Measurements from ENCODE around the gene ALG14. TPM values are rescaled to one million over a fixed set of nuclear protein-coding genes. Genes with fewer than 3 reads are reported as not detected.
A peak's percentile ranks its signal among the peaks of the same experiment; 100 is the strongest.

The ALG14 gene
- total RNA-seq, 1 donor from 2014 or later = 5.5 TPM

- Mint-ChIP-seq H3K36me3 (ENCODE audit: unreplicated experiment) (no peaks in the 10 kb centered on the region), H3K27ac (ENCODE audit: unreplicated experiment) (no peak overlapping the region), H3K27me3 (ENCODE audit: unreplicated experiment) (no peaks in the 10 kb centered on the region), H3K4me1 (ENCODE audit: unreplicated experiment) (peaks cover 27% of the 10 kb centered on the region), H3K9me3 (ENCODE audit: unreplicated experiment) (no peaks in the 10 kb centered on the region), H3K4me3 (ENCODE audit: unreplicated experiment) (no peak overlapping the region)
- DNase-seq (ENCODE audit: extremely low spot score, unreplicated experiment) = no peak
- TF ChIP-seq CTCF (IDR thresholded peaks at IDR 0.05) = no peak
Measured at GRCh38 chr1:95006681-95007080, 66.1 kb downstream of the ALG14 start.

GRCh38 chr1:95005584-95005983 is 67.2 kb downstream of the ALG14 start:
- Mint-ChIP-seq H3K36me3 (ENCODE audit: unreplicated experiment) (no peaks in the 10 kb centered on the region), H3K9me3 (ENCODE audit: unreplicated experiment) (no peaks in the 10 kb centered on the region), H3K4me3 (ENCODE audit: unreplicated experiment) (no peak overlapping the region), H3K4me1 (ENCODE audit: unreplicated experiment) (peaks cover 28% of the 10 kb centered on the region), H3K27me3 (ENCODE audit: unreplicated experiment) (no peaks in the 10 kb centered on the region), H3K27ac (ENCODE audit: unreplicated experiment) (no peak overlapping the region)
- DNase-seq (ENCODE audit: extremely low spot score, unreplicated experiment) = no peak
- TF ChIP-seq CTCF (IDR thresholded peaks at IDR 0.05) = no peak

- DNase-seq (ENCODE audit: extremely low spot score, unreplicated experiment) = no peak
- Mint-ChIP-seq H3K27me3 (ENCODE audit: unreplicated experiment) (no peaks in the 10 kb centered on the region), H3K36me3 (ENCODE audit: unreplicated experiment) (no peaks in the 10 kb centered on the region), H3K4me3 (ENCODE audit: unreplicated experiment) (no peak overlapping the region), H3K27ac (ENCODE audit: unreplicated experiment) (no peak overlapping the region), H3K4me1 (ENCODE audit: unreplicated experiment) (peaks cover 33% of the 10 kb centered on the region), H3K9me3 (ENCODE audit: unreplicated experiment) (no peaks in the 10 kb centered on the region)
- TF ChIP-seq CTCF (IDR thresholded peaks at IDR 0.05) = no peak
Measured at GRCh38 chr1:95004013-95004412, 68.7 kb downstream of the ALG14 start.

DNA sequence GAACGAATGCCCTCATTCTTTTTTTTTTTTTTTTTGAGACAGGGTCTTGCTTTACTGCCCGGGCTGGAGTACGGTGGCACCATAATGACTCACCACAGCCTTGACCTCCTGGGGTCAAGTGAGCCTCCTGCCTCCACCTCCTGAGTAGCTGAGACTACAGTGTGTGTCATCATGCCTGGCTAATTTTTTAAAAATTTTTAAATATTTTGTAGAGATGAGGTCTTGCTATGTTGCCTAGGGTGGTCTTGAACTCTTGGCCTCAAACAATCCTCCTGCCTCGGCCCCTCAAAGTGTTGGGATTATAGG is 69.4 kb downstream of the ALG14 start:
- peaks cover 34% of the 10 kb centered on the region for H3K4me1 Mint-ChIP-seq (ENCODE audit: unreplicated experiment)
- no peak overlapping the region for H3K4me3 Mint-ChIP-seq (ENCODE audit: unreplicated experiment)
- H3K36me3 Mint-ChIP-seq (ENCODE audit: unreplicated experiment) = no peaks in the 10 kb centered on the region
- no peak for DNase-seq (ENCODE audit: extremely low spot score, unreplicated experiment)
- H3K27me3 Mint-ChIP-seq (ENCODE audit: unreplicated experiment) = no peaks in the 10 kb centered on the region
- H3K27ac Mint-ChIP-seq (ENCODE audit: unreplicated experiment) = peak overlapping the region; percentile 87
- no peak for TF ChIP-seq CTCF (IDR thresholded peaks at IDR 0.05)
- H3K9me3 Mint-ChIP-seq (ENCODE audit: unreplicated experiment) = no peaks in the 10 kb centered on the region

DNA sequence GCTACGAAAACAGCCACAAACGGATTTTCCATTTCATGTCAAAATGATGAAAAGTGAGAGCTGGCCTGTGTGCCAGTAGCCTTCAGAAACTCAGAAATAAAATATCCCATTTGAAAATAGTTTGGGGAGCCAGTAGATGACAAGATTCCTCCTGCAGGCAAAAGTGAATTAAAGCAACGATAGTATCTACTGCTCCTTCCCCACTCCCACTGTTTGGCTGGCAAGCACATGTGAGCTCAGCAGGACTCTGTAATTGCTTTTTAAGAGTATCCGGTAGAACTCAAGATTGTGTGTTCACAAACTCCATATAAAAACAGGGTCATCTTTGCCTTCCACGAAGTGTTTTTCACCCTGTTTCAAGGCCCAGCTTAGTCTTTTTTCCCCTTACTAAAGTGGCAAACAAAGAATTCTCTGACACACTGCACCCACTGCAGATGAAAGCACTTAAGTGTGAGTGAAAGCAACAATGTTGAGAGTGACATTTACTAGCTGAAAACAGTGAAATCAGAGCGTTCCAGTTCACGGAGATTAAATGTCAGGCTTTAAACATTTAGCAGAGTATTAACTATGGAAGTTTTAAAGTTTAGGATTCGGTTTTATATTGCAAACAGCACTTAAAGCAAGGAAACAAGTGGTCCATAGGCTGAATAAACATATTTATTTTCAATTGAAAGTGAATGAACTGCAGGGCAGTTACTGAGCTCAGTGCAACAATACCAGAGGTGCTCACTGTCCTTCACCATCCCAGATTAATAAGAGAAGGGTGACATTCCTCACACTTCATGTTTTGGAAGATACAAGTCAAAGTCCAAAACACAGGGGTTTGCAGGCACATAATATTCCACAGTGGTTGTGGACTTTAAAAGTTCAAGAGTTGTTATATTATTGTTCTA is 70.0 kb downstream of the ALG14 start:
- no peak for DNase-seq (ENCODE audit: extremely low spot score, unreplicated experiment)
- Mint-ChIP-seq H3K27ac (ENCODE audit: unreplicated experiment) (peak overlapping the region; percentile 87), H3K4me1 (ENCODE audit: unreplicated experiment) (peaks cover 34% of the 10 kb centered on the region), H3K36me3 (ENCODE audit: unreplicated experiment) (no peaks in the 10 kb centered on the region), H3K27me3 (ENCODE audit: unreplicated experiment) (no peaks in the 10 kb centered on the region), H3K4me3 (ENCODE audit: unreplicated experiment) (peak overlapping the region; percentile 22), H3K9me3 (ENCODE audit: unreplicated experiment) (no peaks in the 10 kb centered on the region)
- no peak for TF ChIP-seq CTCF (IDR thresholded peaks at IDR 0.05)
